ENCODE data around the gene IGF1R.

Gene IGF1R

DNA sequence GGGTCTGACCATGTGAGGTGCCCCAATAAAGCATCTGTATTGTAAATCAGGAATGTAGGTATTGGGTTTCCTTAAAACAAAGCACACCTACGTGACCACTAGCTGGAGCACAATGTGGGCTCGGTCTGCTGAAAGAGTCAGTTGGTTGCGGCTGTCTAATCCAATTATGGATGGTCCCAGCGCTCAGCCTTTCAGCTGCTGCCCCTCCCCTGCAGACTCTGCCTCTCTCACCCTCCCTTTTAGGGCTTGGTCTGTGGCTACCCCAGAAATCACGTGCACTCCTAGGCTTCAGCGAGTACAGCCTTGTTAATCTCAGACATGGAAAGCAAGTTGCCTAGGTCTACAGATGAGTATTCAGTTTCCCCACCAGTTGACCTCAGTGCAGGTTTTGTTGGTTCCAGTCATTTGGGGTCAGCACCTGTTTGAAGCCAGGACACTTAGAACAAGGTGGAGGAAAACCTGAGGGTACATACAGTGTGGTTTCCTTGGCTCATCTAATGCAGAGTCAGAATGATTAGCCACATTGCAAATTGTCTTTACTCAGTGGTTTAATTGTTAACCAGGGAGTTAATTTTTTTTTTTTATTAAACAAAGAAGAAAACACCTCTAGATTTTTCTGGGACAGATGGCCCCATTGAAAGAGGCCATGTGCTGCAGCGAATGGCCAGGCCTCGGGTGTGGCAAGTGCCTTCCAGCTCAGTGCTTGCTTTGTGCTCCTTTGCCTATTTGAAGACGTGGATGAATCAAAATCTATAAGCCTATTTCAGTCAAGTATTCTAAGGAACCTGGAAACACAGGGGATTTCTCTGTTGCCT lies 137.7 kb downstream of the IGF1R start:
- H3K4me3 Mint-ChIP-seq = no peak overlapping the region
- no peaks in the 10 kb centered on the region for H3K9me3 Mint-ChIP-seq
- no peaks in the 10 kb centered on the region for H3K27me3 Mint-ChIP-seq
- peaks cover 17% of the 10 kb centered on the region for H3K4me1 Mint-ChIP-seq
- H3K27ac Mint-ChIP-seq = no peak overlapping the region
- peak; percentile 62 for ATAC-seq
- no peaks in the 10 kb centered on the region for H3K36me3 Mint-ChIP-seq

DNA sequence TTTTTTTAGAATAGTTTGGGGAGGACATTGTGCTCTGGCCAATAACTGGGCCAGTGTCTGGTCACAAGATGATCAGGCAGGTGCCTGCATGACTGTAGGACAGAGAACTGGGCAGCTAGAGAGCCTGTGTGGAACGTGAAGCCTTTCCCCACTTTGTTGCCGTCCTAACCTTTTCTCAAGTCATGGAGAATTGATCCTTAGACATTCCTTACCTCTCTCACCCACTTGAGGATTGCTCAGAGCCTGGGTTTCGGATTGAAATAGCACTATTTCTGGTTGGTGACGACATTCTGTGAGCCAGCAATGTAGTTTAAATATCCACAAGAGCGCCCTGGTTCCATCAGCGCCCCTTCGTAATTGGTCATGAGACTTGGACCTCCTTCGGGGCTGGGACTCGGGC lies 138.4 kb downstream of the IGF1R start:
- ATAC-seq = no peak
- H3K36me3 Mint-ChIP-seq = no peaks in the 10 kb centered on the region
- H3K4me3 Mint-ChIP-seq = no peak overlapping the region
- H3K9me3 Mint-ChIP-seq = no peaks in the 10 kb centered on the region
- no peaks in the 10 kb centered on the region for H3K27me3 Mint-ChIP-seq
- H3K27ac Mint-ChIP-seq = no peak overlapping the region
- H3K4me1 Mint-ChIP-seq = peaks cover 17% of the 10 kb centered on the region

DNA sequence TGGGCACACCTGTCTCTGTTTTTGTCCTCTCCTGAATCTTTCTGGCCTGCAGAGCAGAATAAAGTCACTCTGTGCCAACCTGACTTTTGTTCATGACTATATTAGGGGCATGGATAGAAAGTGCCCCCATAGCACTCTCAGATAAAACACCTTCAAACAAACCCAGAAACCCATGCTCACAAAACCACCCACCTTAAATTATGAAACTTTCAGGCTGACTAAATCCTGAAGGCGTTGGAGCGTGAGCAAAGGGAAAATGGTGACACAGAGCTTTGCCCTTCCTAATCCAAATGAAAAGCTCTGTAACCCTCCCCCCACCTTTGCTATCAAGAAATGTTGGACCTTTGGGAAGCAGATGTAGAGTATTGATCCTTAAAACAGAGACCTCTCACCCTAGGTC lies 138.9 kb downstream of the IGF1R start:
- no peak for ATAC-seq
- Mint-ChIP-seq H3K4me1 (peaks cover 17% of the 10 kb centered on the region), H3K27me3 (no peaks in the 10 kb centered on the region), H3K27ac (no peak overlapping the region), H3K36me3 (no peaks in the 10 kb centered on the region), H3K4me3 (no peak overlapping the region), H3K9me3 (no peaks in the 10 kb centered on the region)

DNA sequence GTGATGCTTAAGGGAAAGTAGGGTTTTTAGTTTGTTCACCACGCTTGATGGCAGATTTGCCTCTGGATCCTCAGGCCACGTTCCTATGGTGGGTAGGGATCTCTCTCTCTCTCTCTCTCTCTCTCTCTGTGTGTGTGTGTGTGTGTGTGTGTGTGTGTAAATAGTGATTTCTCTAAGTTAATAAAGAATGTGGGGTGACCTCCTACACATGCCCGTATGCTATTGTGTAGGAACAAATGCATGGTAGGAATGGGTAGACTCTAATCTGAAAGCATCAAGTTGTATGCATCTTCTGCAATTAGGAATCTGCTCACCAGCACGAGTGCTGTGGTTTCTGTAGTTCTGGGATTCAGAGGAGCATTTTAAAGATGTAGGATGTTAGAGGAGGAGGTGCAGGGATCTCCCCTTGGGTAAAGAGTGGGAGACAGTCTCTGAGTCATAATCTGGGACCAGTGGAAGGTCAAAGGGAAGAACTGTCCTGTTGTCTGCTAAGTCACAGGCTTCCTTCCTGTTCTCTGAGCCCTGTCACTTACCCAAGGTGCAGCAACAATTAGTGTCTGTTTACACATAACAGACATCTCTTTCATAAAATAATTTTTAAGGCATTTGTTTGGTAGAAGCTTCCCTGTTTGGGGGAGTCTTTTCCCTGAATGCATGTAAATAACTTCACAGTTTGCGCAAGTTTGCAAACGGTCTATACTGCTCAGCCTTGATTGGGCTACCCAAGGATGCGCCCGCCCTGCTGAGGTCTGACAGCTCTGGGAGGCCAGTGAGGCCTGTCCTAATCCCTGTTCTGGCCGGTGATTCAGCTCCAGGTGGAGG lies 139.8 kb downstream of the IGF1R start:
- Mint-ChIP-seq H3K4me3 (no peak overlapping the region), H3K27me3 (no peaks in the 10 kb centered on the region), H3K27ac (no peak overlapping the region), H3K36me3 (no peaks in the 10 kb centered on the region), H3K9me3 (no peaks in the 10 kb centered on the region), H3K4me1 (peaks cover 17% of the 10 kb centered on the region)
- ATAC-seq = no peak

DNA sequence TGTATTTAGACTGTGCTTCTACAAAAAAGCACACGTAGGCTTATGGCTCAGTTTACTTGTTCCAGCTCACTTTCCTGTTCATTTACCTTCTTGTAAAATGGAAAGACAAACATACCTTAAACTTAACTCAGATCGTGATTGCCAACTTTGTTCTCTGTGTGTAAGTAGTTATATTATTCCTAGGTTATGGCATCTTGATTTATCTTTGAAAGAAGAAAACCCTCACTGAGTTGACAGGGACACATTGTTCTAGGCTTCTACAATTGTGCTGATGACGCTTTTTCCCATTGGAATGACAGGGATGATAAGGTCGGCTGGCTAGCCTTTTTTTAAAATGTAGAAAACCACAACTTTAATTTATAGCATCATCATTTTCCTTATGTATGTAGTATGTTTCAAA lies 140.7 kb downstream of the IGF1R start:
- no peaks in the 10 kb centered on the region for H3K27me3 Mint-ChIP-seq
- H3K27ac Mint-ChIP-seq = no peak overlapping the region
- no peaks in the 10 kb centered on the region for H3K9me3 Mint-ChIP-seq
- H3K4me3 Mint-ChIP-seq = no peak overlapping the region
- no peaks in the 10 kb centered on the region for H3K36me3 Mint-ChIP-seq
- ATAC-seq = no peak
- peaks cover 17% of the 10 kb centered on the region for H3K4me1 Mint-ChIP-seq

DNA sequence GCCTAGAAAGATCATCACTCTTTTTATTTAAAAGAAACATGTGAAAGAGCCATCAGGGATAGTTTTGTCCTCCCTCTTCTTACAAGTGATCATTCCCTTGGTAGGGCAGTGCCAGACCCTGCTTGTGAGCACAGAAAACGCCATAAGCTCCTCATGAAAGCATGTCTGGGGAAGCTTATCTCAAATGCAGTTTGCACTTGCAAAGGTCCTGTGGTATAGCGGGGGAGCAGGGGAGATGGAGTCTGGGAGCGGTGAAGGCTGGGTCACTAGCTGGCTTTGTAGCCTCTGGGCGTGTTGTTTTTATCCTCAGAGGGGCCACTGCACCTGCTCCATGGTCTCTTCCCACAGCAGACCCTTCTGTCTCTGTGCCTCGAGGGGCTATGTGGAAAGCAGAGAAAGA lies 141.9 kb downstream of the IGF1R start:
- H3K9me3 Mint-ChIP-seq = no peaks in the 10 kb centered on the region
- H3K27me3 Mint-ChIP-seq = no peaks in the 10 kb centered on the region
- no peak overlapping the region for H3K4me3 Mint-ChIP-seq
- peaks cover 17% of the 10 kb centered on the region for H3K4me1 Mint-ChIP-seq
- no peaks in the 10 kb centered on the region for H3K36me3 Mint-ChIP-seq
- H3K27ac Mint-ChIP-seq = no peak overlapping the region
- no peak for ATAC-seq

DNA sequence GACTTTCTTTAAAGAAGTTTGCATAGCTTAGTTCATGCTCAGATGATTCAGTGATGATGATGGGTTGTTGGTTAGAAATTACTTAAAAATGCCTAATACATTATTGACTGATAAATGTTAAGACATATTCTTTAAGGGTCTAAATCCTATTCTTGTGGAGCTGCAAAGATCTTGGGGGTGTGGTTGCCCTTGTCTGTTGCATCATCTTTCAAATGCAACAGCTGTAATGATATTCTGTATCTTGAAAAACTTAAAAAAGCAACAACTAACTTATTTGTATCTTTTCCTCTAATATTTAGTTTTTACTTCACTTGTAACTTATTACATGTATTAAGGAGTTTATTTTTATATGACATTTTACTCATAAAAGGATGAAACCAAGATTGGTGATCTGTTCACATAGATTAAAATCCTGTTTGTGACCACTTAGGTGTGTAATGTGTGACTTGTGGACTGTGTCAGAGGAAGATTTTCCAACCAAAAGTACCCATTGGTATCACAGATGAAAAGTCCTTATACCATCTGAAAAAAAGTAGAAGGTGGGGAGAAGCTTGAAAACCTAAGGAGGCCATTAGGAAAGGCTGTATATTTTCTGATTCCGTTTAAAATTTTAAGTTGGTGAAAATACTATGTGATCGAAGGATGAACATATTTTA lies 142.8 kb downstream of the IGF1R start:
- Mint-ChIP-seq H3K27me3 (no peaks in the 10 kb centered on the region), H3K36me3 (no peaks in the 10 kb centered on the region)

DNA sequence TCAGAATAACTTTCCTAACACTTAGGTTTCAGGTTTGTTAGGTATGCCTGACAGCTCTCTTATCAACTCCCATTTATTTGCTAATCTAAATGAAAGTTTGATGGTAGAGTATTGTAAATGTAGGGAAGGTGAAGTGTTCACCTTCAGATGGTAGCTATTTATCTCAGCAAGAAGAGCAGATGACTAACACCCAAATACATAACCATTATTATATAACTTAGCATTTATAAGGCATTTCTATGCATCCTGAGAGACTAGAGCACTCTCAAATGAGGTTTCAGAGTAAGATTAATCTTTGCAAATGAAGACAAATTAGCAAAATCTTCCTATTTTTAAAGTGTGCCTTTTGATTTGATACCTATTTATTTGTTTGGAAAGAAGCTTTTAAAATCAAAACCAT lies 143.8 kb downstream of the IGF1R start:
- Mint-ChIP-seq H3K4me3 (no peak overlapping the region), H3K36me3 (no peaks in the 10 kb centered on the region), H3K9me3 (no peaks in the 10 kb centered on the region), H3K4me1 (peaks cover 19% of the 10 kb centered on the region), H3K27ac (no peak overlapping the region), H3K27me3 (no peaks in the 10 kb centered on the region)
- no peak for ATAC-seq

More for the DNA sequence above, 142.8 kb downstream of the IGF1R start:
- H3K27ac Mint-ChIP-seq = no peak overlapping the region
- no peaks in the 10 kb centered on the region for H3K9me3 Mint-ChIP-seq
- ATAC-seq = no peak
- H3K4me1 Mint-ChIP-seq = peaks cover 17% of the 10 kb centered on the region
- no peak overlapping the region for H3K4me3 Mint-ChIP-seq

DNA sequence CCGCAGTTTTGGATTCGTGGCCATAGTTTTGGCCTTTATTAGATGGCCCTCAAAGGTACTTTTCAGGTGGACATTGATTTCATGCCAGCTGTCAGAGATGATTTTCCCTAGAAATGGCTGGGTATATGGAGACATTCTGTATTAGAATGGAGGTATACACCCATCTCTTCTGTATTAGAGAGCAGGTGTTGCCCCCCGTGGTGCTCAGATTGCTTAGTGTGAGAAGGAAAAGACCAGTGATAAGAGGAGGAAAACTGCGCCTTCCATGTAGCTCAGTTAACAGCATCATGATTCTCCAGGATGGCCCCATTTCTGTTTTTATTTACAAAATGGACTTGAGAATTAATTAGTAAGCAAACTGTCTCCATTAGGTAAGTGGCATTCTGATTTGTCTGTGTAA lies 145.9 kb downstream of the IGF1R start:
- ATAC-seq = no peak
- no peaks in the 10 kb centered on the region for H3K36me3 Mint-ChIP-seq
- H3K27ac Mint-ChIP-seq = no peak overlapping the region
- peaks cover 14% of the 10 kb centered on the region for H3K27me3 Mint-ChIP-seq
- no peaks in the 10 kb centered on the region for H3K9me3 Mint-ChIP-seq
- no peak overlapping the region for H3K4me3 Mint-ChIP-seq
- H3K4me1 Mint-ChIP-seq = peaks cover 27% of the 10 kb centered on the region

DNA sequence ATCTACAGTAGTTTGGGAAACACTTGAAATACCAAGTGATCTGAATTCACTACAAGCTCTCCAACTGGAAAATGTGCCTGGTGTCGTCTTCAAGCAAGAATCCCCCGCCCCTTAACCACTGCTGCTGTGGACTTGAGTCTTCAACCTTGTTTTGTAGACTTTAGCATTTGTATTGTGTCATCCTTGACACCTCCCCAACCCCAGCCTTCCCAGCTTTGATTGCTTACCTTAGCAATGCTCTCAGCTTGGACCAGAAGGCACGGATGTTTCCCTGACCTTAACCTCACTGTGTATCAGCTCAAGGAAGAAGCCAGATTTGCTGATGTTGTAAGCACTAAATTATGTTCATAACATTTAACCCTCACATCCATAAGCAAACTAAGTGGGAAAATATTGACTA lies 146.4 kb downstream of the IGF1R start:
- H3K36me3 Mint-ChIP-seq = no peaks in the 10 kb centered on the region
- ATAC-seq = no peak
- no peak overlapping the region for H3K27ac Mint-ChIP-seq
- H3K4me3 Mint-ChIP-seq = no peak overlapping the region
- peaks cover 14% of the 10 kb centered on the region for H3K27me3 Mint-ChIP-seq
- H3K4me1 Mint-ChIP-seq = peaks cover 31% of the 10 kb centered on the region
- H3K9me3 Mint-ChIP-seq = no peaks in the 10 kb centered on the region

DNA sequence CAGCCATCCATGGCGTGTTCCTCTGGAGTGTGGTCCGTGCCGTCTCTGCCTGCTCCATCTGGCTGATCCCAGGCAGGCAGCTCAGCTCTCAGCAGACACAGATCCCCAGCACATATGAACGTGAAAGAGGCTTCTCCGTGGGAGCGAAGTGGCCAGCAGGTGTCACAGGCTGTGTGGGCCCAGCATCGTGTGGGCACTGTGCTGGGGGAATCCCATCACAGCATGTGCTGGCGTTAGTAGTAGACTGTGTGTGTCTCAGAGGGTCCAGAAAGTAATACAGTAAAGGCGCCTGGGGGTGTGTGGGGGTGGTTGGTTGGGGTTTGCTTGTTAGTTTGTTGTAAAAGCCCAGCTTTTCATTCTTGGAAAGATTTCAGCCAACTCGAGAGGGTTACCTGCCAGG lies 147.6 kb downstream of the IGF1R start:
- peaks cover 37% of the 10 kb centered on the region for H3K4me1 Mint-ChIP-seq
- no peaks in the 10 kb centered on the region for H3K9me3 Mint-ChIP-seq
- no peak overlapping the region for H3K27ac Mint-ChIP-seq
- no peak for ATAC-seq
- peaks cover 14% of the 10 kb centered on the region for H3K27me3 Mint-ChIP-seq
- H3K4me3 Mint-ChIP-seq = no peak overlapping the region
- no peaks in the 10 kb centered on the region for H3K36me3 Mint-ChIP-seq

DNA sequence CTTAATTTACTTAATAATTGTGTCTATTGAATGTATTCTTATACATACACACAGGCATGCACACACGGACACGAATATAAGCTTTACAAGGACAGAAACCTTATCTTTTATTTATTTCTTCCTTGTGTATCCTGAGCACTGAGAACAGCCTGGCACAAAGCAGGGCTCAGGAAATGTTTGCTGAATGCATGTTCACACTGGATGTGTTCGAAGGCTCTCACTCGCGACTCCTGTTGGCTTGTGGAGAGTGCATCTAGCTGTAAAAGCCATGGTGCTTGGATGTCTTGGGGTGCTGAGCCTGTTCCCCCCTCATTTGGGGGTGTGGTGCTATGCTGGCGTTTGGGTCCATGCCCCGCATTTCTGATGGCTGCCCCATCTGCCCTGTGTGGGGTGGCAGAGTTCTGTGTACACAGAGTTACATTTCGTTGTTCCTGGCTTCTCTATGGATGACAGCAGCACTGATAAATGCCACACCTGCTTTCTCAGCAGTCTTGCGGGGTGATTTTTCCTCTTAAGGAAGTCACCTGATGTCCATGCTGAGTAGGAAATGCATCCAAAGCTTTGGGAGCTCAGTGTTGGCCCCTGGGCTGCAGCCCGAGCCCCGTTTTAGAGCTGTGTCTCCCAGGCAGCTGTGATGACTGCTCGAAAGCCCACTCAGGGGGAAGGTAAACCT lies 148.5 kb downstream of the IGF1R start:
- no peak overlapping the region for H3K27ac Mint-ChIP-seq
- H3K4me1 Mint-ChIP-seq = peaks cover 41% of the 10 kb centered on the region
- ATAC-seq = no peak
- peaks cover 14% of the 10 kb centered on the region for H3K27me3 Mint-ChIP-seq
- no peaks in the 10 kb centered on the region for H3K36me3 Mint-ChIP-seq
- no peak overlapping the region for H3K4me3 Mint-ChIP-seq
- no peaks in the 10 kb centered on the region for H3K9me3 Mint-ChIP-seq

DNA sequence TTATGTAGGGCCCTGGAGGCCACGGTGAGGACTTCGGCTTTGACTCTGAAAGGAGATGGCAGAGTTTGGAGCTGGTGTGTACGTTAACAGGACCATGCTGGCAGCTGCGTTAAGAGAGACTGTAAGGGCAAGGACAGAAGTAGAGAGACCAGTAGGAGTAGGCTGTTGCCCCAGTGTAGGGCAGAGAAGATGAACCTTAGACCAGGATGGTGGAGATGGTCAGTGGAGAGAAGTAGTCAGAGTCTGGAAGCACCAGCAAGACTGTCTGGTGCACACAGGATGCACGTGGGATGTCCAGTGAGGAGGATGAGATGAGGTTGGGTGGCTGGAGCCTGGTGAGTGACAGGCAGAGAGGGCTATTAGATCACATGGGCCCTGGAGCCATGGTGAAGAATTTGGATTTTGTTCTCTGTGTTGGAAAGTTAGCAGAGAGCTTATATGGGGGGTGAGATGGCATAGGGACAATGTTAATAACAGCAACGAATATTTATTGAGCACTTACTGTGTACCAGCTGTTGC lies 150.1 kb downstream of the IGF1R start:
- H3K9me3 Mint-ChIP-seq = no peaks in the 10 kb centered on the region
- no peak overlapping the region for H3K27ac Mint-ChIP-seq
- no peaks in the 10 kb centered on the region for H3K36me3 Mint-ChIP-seq
- ATAC-seq = no peak
- peaks cover 14% of the 10 kb centered on the region for H3K27me3 Mint-ChIP-seq
- H3K4me1 Mint-ChIP-seq = peaks cover 41% of the 10 kb centered on the region
- no peak overlapping the region for H3K4me3 Mint-ChIP-seq

DNA sequence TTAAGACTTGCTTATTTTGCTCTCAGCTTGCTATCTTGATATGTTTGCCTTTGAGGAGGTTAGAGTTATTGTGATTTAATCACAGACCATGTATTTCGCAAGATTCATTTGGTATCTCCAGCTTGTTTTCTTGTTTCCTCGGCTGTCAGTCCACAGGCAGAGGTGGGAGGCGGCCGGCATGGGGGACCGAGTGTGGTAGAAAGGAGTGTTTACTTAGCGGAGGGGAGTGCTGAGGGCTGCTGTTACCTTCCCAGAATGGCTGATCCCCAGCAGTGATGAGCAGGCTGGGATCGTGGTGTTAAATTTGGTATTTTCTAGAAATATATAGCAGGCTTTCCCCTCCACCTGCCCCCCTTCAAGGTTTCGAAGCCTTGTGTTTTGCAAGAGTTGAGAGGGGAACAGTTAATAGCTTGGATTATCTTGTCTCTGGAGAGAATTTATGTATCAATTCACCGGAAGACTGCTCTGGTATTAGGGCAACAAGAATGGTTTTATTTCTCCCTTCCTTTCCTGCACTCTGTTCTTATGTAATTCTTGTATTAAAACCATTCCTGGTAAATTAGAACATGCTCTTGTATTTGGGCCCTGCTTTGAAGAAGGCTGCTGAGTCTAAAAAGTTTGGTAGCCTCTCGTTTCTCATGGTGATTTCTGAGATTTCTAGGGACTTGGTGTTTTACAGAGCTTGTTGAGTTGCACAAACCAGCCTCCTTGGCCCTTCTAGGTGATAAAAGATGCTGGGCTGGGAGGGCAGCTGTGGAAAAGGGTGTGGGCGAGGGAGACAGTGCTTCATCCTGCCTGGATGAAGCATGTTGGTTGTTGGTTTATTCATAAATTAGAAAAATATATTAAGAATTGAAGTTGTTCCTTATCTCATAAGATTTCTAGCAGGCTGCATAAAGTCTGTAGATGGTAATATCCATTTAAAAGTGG lies 151.4 kb downstream of the IGF1R start:
- H3K4me3 Mint-ChIP-seq = no peak overlapping the region
- H3K4me1 Mint-ChIP-seq = peaks cover 41% of the 10 kb centered on the region
- no peak for ATAC-seq
- no peaks in the 10 kb centered on the region for H3K9me3 Mint-ChIP-seq
- H3K36me3 Mint-ChIP-seq = no peaks in the 10 kb centered on the region
- H3K27me3 Mint-ChIP-seq = peaks cover 14% of the 10 kb centered on the region
- no peak overlapping the region for H3K27ac Mint-ChIP-seq
